ENCODE measurements around the gene DSC2. TPM values are rescaled to one million over a fixed set of nuclear protein-coding genes. Genes with fewer than 3 reads are reported as not detected.

DSC2 gene
- total and polyA plus RNA-seq, 2 donors (not counting 3 experiments of a cell fraction or from before 2014, with no cell fraction given), result under 0.01 TPM; not detected in 1

DNA sequence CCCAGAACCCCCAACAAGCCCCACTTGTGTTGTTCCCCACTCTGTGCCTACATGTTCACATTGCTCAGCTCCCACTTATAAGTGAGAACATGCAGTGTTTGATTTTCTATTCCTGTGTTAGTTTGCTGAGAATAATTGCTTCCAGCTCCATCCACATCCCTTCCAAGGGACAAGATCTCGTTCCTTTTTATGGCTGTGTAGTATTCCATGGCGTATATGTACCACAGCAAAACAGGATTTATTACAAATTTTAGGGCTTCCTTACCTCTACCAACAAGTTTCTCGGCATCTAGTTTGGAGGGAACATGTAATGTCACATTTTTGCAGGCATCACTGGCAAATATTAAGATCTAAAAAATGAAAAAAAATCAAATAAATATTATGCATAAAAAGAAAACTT lies 8.9 kb downstream of the DSC2 start:
- dilution Hi-C loops (cut with MboI; ENCODE audit: extremely low pct_ligation_motif_present, low sequenced_read_pairs), result no loop called here
- Histone ChIP-seq H3K27me3 (ENCODE audit: control insufficient read depth in 2 of 2, insufficient read depth in 2 of 2, low read length in 2 of 2) (no peaks in the 10 kb centered on the region), H3K9ac (replicated peaks; ENCODE audit: extremely low read depth, insufficient read depth, low read length) (no peak overlapping the region), H3K4me2 (ENCODE audit: insufficient read depth, low read length) (no peak overlapping the region), H4K20me1 (replicated peaks; ENCODE audit: control insufficient read depth, extremely low read depth, insufficient read depth, low read length) (no peaks in the 10 kb centered on the region), H3K9me3 (replicated peaks; ENCODE audit: control insufficient read depth, insufficient read depth, low read length) (no peaks in the 10 kb centered on the region), H3K79me2 (ENCODE audit: control insufficient read depth, insufficient read depth, low read length) (no peaks in the 10 kb centered on the region), H3K27ac (ENCODE audit: insufficient read depth, low read depth, low read length) (no peak overlapping the region), H2AFZ (ENCODE audit: low read depth, low read length) (no peak overlapping the region), H3K36me3 (ENCODE audit: control insufficient read depth in 2 of 2, extremely low read depth in 1 of 2, insufficient read depth in 2 of 2, low read length in 2 of 2) (no peaks in the 10 kb centered on the region), H3K4me3 (replicated peaks in 1 of 3; ENCODE audit: insufficient read depth in 1 of 3, low read depth in 1 of 3, low read length in 3 of 3) (no peak overlapping the region), H3K9me1 (replicated peaks; ENCODE audit: control insufficient read depth, extremely low read depth, insufficient read depth, low read length) (no peaks in the 10 kb centered on the region), H3K4me1 (ENCODE audit: control insufficient read depth, extremely low read depth, insufficient read depth, low read length) (no peaks in the 10 kb centered on the region)
- ChIA-PET CTCF (no interaction called here), POLR2A (no interaction called here)
- no TSS peak for BruUV-seq (replicated peaks)
- FAIRE-seq (no peak), DNase-seq (ENCODE audit: low read depth, low spot score) (no peak)
- TF ChIP-seq GATA2 (IDR thresholded peaks at IDR 0.05; ENCODE audit: insufficient read depth, insufficient read length, low read depth, low read length) (no peak), JUN (IDR thresholded peaks at IDR 0.05; ENCODE audit: borderline replicate concordance, insufficient read depth, insufficient read length, low read depth) (no peak), FOS (IDR thresholded peaks at IDR 0.05; ENCODE audit: borderline replicate concordance, insufficient read depth, low read length) (no peak), POLR2AphosphoS5 (IDR thresholded peaks at IDR 0.05; ENCODE audit: insufficient read depth, low read depth, low read length) (no peak), POLR2A (IDR thresholded peaks at IDR 0.05; ENCODE audit: low read depth, low read length) (no peak), MYC (IDR thresholded peaks at IDR 0.05; ENCODE audit: low read depth, low read length) (no peak), EZH2 (IDR thresholded peaks at IDR 0.05; ENCODE audit: borderline replicate concordance, low read depth, low read length, severe bottlenecking) (no peak)
- TF ChIP-seq, protein P1, sequence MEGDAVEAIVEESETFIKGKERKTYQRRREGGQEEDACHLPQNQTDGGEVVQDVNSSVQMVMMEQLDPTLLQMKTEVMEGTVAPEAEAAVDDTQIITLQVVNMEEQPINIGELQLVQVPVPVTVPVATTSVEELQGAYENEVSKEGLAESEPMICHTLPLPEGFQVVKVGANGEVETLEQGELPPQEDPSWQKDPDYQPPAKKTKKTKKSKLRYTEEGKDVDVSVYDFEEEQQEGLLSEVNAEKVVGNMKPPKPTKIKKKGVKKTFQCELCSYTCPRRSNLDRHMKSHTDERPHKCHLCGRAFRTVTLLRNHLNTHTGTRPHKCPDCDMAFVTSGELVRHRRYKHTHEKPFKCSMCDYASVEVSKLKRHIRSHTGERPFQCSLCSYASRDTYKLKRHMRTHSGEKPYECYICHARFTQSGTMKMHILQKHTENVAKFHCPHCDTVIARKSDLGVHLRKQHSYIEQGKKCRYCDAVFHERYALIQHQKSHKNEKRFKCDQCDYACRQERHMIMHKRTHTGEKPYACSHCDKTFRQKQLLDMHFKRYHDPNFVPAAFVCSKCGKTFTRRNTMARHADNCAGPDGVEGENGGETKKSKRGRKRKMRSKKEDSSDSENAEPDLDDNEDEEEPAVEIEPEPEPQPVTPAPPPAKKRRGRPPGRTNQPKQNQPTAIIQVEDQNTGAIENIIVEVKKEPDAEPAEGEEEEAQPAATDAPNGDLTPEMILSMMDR (IDR thresholded peaks at IDR 0.05; ENCODE audit: extremely low read depth in 1 of 2, insufficient read depth in 1 of 2, low read depth in 1 of 2, low read length in 2 of 2), result no peak
- TF ChIP-seq, protein P2, sequence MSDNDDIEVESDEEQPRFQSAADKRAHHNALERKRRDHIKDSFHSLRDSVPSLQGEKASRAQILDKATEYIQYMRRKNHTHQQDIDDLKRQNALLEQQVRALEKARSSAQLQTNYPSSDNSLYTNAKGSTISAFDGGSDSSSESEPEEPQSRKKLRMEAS (IDR thresholded peaks at IDR 0.05; ENCODE audit: insufficient read depth, insufficient read length), result no peak
- intact Hi-C loops (cut with micrococcal nuclease), result no loop called here
